Activated naive CD4-positive, alpha-beta T cell treated with anti-CD3 and anti-CD28 coated beads, Interleukin-2, amount 50 U/mL, for 72 hours (primary cell): ENCODE data around the gene IFNW1. TPM values are rescaled to one million over a fixed set of nuclear protein-coding genes. Genes with fewer than 3 reads are reported as not detected.
"Not testable (repeated sequence)": the region's sequence is repeated elsewhere in the genome, so short reads cannot be mapped to it uniquely, and the experiment has no call there.

Experiments
- ATAC-seq, 2 donors: fragments of 150-1000 bp; cut with Tn5 transposase; 2 replicates each; pipeline ENCODE4 v1.10.0; 2021; ENCODE audit warnings: mild to moderate bottlenecking in 2 of 2, moderate library complexity in 2 of 2
- DNase-seq, 2 donors: peaks; one replicate each; pipeline ENCODE4 v3.0.0; 2021 to 2022; ENCODE audit warnings: low spot score in 2 of 2
- H3K27ac Mint-ChIP-seq, 2 donors: one replicate each; pipeline ENCODE4 v1.8.0; 2022; ENCODE audit warnings: mild to moderate bottlenecking in 2 of 2, mixed read lengths in 2 of 2
- H3K36me3 Mint-ChIP-seq, 2 donors: one replicate each; pipeline ENCODE4 v1.8.0; 2022; ENCODE audit warnings: mixed read lengths in 2 of 2
- H3K9me3 Mint-ChIP-seq, 2 donors: one replicate each; pipeline ENCODE4 v1.8.0; 2022; ENCODE audit warnings: mixed read lengths in 2 of 2
- total RNA-seq, 2 donors: library from RNA; stranded (reverse); gene quantifications; one replicate each; pipeline ENCODE4 v1.2.3, GENCODE V29; 2022

The IFNW1 gene
- total RNA-seq, result not detected

DNA sequence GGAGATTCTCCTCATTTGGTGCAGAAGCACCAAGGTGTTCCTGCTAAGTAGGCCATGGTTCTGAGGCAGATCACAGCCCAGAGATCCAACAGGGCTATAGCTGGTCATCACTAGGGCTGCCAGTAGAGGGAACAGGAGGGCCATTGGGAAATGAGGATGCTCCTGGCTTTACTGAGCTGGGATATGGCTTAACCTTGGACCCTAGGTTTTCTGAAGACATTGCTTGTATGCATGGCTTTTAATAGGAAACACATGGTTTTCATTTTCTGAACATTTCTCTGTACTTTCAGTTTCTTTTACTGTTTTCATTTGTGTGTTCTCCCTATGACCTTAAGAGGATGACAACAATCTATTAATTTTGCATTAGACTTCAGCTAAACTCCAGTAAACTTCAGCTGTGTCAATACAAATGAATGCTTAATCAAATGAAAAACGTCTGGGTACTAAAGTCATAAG is at the start of gene IFNW1:
Gene IFNW1, minus strand, starts transcription at position 406 of the 456 bp plus-strand sequence. Its CDS starts 262 bp downstream, at position 144.
- DNase-seq (no peak), ATAC-seq (no peak)
- peaks cover 0 to 3% of the 10 kb centered on the region in 2 donors for H3K9me3 Mint-ChIP-seq
- H3K36me3 Mint-ChIP-seq, result no peaks in the 10 kb centered on the region
- H3K27ac Mint-ChIP-seq, result no peak within 1 kb of the TSS

DNA sequence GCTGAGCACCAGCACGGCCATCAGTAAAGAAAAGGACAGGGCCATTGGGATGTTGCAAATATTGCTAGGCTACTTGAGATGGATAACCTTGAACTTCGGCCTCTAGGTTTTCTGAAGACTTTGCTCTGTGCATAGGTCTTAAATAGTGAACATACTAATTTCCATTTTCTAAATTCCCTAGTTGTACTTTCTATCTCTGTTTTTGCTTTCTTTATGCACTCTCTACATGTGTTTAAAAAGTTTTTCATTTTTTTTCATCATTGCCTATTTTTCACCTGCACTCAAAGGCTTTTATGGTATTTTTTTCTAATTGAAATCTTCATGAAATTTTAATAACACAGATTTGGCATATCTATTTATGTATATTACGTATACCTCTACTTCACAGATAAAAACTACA is 45.9 kb upstream of the IFNW1 start, which contains the start of gene IFNA4:
Gene IFNA4, minus strand, starts transcription at position 101 of the 400 bp plus-strand sequence. Its CDS starts 56 bp downstream, at position 45.
- not testable (repeated sequence) for H3K36me3 Mint-ChIP-seq, H3K9me3 Mint-ChIP-seq, DNase-seq, H3K27ac Mint-ChIP-seq, ATAC-seq

DNA sequence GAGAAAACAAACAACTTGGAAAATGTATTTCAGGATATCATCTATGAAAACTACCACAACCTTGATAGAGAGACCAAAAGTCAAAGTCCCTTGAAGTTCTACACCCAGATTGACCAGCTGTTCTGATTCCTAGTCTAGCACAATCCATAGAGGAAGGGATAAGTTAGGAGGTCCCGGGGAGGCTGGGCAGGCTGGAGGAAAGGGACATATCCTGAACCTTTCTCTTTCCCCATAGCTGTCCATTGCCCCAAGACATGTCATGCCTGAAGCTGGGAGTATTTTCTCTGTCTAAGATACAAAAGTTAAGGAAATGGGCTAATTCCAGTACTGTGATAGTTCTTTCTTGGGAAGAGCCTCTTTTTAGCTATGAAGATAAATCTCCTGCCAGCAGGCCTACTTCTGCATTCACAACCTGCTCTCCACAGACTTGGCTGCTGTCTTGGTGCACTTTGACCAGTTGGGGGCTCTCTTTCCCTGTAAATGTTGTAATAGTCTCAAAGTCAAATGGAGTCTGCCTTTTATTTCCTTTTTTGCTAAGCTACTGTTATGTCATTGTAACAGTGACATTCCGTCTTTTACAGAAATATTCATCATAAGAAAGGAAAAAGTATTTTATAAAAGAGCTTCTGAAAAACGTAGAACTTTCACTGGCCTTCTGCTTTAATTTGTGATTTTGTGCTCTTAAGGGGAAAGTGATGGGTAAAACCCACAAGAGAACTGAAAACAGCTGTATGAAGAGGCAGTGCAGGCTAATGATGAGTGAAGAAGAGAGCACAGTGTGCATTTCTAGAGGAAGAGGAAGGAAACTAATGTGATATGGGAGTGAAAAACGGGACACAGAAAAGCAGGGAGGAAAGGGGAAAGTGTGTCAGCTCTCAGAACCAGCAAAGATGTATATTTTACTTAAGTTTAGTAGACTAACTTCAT is 41.4 kb upstream of the IFNW1 start:
- H3K36me3 Mint-ChIP-seq, H3K9me3 Mint-ChIP-seq, DNase-seq: not testable (repeated sequence)
- H3K27ac Mint-ChIP-seq, result peak overlapping the region in 1 of 2 donors; percentile 27
- peak; percentile 53 to 79 for ATAC-seq

DNA sequence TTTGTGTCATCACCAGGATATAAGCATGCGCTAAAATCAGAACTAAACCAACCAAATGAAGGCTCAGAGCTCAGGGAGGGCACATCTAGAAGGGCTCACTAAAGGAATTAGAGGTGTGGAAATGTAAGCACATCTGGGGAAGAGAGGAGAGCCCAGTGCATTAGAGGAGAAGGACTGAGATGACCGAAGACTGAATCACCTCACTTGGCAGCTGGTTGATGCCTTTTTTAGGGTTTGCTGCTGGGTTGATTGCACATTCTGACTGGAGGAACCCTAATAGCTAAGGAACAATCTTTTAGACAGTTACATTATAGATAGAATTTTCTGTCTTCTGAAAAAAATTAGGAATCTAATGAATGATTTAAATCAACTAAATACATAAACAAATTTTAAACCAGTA is 33.0 kb upstream of the IFNW1 start:
- no peak overlapping the region for H3K27ac Mint-ChIP-seq
- ATAC-seq (no peak), DNase-seq (no peak)
- H3K36me3 Mint-ChIP-seq, result no peaks in the 10 kb centered on the region
- H3K9me3 Mint-ChIP-seq, result no peaks in the 10 kb centered on the region

DNA sequence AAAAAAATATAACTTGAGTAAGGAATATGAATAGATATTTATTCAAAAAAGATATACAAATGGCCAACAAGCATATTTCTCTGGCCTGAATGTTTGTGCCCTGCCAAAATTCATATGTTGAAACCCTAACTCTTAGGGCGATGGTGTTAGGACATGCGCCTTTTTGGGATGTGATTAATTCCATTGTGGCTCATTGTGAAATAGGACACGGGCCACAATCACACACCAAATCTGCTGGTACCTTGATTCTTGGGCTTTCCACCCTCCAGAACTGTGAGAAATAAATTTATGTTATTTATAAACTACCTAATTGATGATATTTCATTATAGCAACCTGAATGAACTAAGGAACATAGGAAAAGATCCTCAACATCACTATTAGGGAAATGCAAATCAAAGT is 30.5 kb upstream of the IFNW1 start:
- no peaks in the 10 kb centered on the region for H3K9me3 Mint-ChIP-seq
- ATAC-seq (no peak), DNase-seq (no peak)
- no peaks in the 10 kb centered on the region for H3K36me3 Mint-ChIP-seq
- H3K27ac Mint-ChIP-seq, result no peak overlapping the region

DNA sequence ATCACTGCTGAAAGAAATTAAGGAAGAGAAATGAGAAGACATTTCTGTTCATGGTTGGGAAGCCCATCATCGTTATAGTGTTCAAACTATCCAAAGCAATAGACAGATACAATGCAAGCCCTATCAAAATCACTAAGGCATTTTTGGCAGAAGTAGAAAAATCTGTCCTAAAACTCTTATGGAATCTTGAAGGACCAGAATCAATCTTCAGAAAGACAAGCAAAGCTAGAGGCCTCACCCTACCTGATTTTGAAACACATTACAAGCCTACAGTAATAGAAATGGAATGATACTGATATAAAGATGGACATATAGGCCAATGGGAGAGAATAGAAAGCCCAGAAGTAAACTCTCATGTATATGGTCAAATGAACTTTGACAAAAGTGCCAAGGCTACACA is 29.7 kb upstream of the IFNW1 start:
- no peaks in the 10 kb centered on the region for H3K9me3 Mint-ChIP-seq
- no peaks in the 10 kb centered on the region for H3K36me3 Mint-ChIP-seq
- ATAC-seq, result no peak
- no peak overlapping the region for H3K27ac Mint-ChIP-seq
- DNase-seq, result no peak

DNA sequence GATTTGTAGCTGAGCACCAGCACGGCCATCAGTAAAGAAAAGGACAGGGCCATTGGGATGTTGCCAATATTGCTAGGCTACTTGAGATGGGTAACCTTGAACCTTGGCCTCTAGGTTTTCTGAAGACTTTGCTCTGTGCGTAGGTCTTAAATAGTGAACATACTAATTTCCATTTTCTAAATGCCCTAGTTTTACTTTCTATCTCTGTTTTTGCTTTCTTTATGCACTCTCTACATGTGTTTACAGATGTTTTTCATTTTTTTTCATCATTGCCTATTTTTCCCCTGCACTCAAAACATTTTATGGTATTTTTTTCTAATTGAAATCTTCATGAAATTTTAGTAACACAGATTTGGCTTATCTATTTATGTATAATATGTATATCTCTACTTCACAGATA is 24.9 kb upstream of the IFNW1 start, which contains the start of gene IFNA21:
Gene IFNA21, minus strand, starts transcription at position 101 of the 400 bp plus-strand sequence. Its CDS starts 48 bp downstream, at position 53.
- H3K36me3 Mint-ChIP-seq, ATAC-seq, DNase-seq, H3K27ac Mint-ChIP-seq, H3K9me3 Mint-ChIP-seq: not testable (repeated sequence)

DNA sequence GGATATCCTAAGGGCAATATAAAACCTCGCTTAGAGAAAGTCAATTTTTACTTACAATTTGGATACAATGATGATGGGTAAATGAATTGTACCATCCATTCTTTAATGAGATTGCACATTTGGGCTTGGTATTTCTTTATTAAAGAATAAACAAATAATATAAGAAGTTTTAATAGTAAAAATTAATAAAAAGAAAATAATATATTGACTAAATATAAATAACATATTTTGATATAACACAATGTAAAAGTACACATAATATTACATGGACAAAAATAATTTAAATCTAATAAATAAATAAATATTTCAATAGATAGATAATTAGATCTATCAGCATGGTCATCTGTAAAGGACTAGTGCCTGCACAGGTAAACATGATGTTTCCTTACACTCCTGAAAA is 23.9 kb upstream of the IFNW1 start:
- H3K27ac Mint-ChIP-seq, result no peak overlapping the region
- no peaks in the 10 kb centered on the region for H3K9me3 Mint-ChIP-seq
- ATAC-seq, result no peak
- DNase-seq, result no peak
- no peaks in the 10 kb centered on the region for H3K36me3 Mint-ChIP-seq

DNA sequence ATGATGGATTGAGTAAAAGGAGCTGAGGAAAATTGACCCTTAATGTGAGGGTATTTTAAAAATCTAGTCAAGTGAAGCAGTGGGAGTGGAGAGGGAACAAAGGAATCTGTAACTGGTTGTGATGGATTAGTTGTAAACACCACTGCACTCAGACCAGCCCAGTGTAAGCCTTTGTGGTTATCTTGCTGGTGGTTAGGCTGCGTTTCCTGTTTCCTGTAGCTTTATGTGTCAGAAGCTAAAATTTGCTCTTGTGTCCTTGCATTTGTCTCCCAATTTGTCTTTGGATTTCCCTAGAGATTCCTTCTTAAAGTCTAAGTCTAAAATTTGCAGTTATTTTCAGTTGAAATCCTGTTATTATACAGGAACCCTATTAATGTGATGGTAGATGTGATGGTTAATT is 18.5 kb upstream of the IFNW1 start:
- no peak for ATAC-seq
- Mint-ChIP-seq H3K36me3 (no peaks in the 10 kb centered on the region), H3K9me3 (peaks cover 8 to 10% of the 10 kb centered on the region in 2 donors), H3K27ac (no peak overlapping the region)
- no peak for DNase-seq

DNA sequence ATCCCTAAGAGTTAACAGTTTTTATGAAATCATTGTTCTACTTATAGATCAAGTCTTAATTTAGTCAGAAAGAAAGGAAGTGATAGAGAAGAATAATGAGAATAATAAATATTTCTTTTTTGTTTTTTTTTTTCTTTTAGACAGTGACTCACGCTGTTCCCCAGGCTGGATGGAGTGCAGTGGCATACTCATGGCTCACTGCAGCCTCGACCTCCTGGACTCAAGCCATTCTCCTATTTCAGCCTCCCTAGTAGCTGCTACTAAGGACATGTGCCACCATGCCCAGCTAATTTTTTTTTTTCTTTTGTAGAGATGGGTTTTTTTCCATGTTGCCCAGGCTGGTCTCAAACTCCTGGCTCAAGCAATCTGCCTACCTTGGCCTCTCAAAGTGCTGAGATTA is 13.9 kb upstream of the IFNW1 start:
- H3K9me3 Mint-ChIP-seq, result peaks cover 8 to 10% of the 10 kb centered on the region in 2 donors
- H3K27ac Mint-ChIP-seq, result no peak overlapping the region
- no peak for DNase-seq
- ATAC-seq, result no peak
- H3K36me3 Mint-ChIP-seq, result no peaks in the 10 kb centered on the region

DNA sequence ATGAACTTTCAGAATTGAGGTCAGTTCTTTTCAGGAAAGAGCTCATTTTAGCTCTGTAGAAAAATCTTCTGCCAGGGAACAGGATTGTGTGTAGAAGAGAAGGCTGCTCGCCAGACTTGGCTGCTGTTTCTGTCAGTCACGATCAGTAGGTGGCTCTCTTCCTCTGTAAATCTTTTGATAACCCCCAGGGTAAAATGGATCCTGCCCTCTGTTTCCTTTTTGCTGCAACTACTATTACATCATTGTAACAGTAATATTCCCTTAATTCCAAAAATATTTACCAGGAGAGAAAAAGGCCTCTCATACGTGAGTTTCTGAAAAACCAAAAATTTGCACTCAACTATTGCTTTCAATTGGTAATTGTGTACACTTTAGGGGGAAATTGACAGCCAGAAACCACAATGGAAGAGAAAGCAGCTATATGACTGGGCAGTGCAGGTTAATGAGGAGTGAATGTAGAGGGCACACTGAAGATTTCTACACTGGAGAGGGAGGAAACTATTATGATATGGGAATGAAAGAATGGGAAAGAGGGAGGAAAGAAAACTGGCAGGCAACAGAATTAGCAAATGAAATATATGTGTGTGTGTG is 12.5 kb upstream of the IFNW1 start:
- peaks cover 8 to 10% of the 10 kb centered on the region in 2 donors for H3K9me3 Mint-ChIP-seq
- DNase-seq (no peak), ATAC-seq (peak in 1 of 2 donors; percentile 63)
- no peak overlapping the region for H3K27ac Mint-ChIP-seq
- H3K36me3 Mint-ChIP-seq, result peaks cover 0 to 2% of the 10 kb centered on the region in 2 donors

DNA sequence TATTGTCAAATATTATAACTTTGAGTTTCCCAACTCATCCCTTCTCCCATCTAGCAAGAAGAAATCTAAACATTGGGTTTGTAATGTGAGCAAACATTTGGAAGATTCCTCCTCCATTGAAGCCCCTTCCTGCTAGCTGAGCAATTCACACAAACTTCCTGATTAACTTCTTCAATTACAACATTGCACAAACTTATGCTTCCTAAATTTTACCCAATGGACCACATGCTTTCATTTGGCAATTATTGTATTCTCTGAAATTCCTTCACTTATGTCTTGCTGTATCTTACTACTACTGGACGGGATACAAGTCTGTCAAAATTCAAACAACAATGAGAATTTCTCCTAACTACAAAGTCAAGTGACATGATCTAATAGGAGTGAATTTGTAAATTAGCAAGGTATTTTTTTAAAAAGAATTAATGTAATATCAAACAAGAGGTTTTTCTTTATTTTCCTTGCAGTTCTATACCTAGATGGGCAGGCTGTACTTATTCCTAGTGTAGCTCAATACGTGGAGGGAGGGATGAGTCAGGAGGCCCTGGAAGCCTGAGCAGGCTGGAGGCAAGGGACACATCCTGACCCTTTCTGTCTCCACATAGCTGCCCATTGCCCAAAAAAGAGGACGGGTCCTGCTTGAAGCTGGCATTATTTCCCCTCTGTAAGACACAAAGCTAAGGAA is 11.8 kb upstream of the IFNW1 start:
- H3K36me3 Mint-ChIP-seq, result peaks cover 3 to 5% of the 10 kb centered on the region in 2 donors
- peaks cover 7 to 10% of the 10 kb centered on the region in 2 donors for H3K9me3 Mint-ChIP-seq
- ATAC-seq, result no peak
- H3K27ac Mint-ChIP-seq, result no peak overlapping the region
- no peak for DNase-seq

DNA sequence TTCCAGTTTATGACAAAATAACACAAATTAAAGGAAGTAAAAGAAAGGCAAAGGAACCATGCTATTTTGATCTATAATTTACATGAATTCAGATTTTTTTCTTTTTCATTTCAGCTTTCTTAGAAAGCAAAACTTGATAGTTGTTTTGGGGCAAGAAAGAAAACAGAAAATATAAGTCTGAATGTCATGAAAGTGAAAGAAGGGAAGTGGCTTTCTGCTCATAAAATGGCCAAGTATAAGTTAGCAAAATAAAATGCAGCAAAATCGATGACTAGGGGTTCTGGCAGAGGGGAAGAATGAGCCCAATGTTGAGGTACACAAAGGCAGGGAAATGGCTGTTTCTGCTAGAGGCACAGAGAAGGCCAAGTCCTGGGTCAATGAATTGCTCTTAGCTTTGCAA is 3.0 kb upstream of the IFNW1 start:
- Mint-ChIP-seq H3K27ac (no peak overlapping the region), H3K36me3 (peaks cover 19 to 21% of the 10 kb centered on the region in 2 donors), H3K9me3 (peaks cover 4 to 17% of the 10 kb centered on the region in 2 donors)
- ATAC-seq (no peak), DNase-seq (no peak)

DNA sequence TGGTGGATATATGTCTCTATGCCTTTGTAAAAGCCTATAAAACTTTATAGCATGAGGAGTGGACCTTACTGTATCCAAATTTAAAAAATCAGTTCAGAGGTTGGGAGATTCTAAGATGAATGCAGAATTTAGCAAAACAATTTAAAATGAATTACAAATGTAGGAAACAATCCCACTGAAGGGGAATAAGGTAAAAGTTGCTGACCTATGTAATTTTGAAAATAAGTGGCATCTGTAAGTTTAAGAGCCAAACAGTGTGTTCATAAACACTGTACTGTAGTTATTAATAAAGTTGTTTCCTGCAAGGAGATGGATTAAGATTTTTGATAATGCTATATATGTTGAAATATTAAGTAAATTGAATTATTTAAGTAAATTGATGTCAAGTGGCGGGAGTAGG is 4.6 kb downstream of the IFNW1 start:
- no peaks in the 10 kb centered on the region for H3K9me3 Mint-ChIP-seq
- ATAC-seq (no peak), DNase-seq (no peak)
- H3K36me3 Mint-ChIP-seq, result no peaks in the 10 kb centered on the region
- no peak overlapping the region for H3K27ac Mint-ChIP-seq

DNA sequence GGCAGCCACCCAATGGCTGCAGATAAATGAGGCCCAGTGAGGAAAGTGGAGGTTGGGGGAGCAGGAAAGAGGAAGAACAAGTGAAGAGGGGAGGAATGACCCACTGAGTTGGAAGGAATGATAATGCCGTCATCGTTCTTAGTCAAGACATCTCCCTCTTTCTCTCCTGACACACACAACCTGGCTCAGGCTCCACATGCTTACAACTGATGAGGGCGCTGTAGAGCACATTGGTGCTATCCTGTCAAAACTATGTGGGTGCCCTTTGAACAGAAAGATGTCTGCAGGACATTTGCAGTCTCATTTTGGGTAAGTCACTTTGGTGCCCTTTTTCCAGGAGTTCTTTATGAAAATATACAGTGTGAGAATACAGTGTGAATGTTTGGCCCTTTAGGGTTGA is 5.9 kb downstream of the IFNW1 start:
- no peaks in the 10 kb centered on the region for H3K36me3 Mint-ChIP-seq
- no peak for DNase-seq
- no peak for ATAC-seq
- no peaks in the 10 kb centered on the region for H3K9me3 Mint-ChIP-seq
- no peak overlapping the region for H3K27ac Mint-ChIP-seq

DNA sequence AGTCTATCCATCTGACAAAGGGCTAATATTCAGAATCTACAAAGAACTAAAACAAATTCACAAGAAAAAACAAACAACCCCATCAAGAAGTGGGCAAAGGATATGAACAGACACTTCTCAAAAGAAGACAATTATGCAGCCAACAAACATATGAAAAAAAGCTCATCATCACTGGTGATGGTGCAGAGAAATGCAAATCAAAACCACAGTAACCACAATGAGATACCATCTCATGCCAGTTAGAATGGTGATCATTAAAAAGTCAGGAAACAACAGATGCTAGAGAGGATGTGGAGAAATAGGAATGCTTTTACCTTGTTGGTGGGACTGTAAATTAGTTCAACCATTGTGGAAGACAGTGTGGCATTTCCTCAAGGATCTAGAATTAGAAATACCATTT is 13.4 kb downstream of the IFNW1 start:
- H3K27ac Mint-ChIP-seq, ATAC-seq, DNase-seq: not testable (repeated sequence)
- peaks cover 5 to 16% of the 10 kb centered on the region in 2 donors for H3K36me3 Mint-ChIP-seq
- peaks cover 12 to 14% of the 10 kb centered on the region in 2 donors for H3K9me3 Mint-ChIP-seq
